Bronchial epithelial cell (primary cell): Measurements from ENCODE around the gene OR6J1. TPM values are rescaled to one million over a fixed set of nuclear protein-coding genes. Genes with fewer than 3 reads are reported as not detected.
A peak's percentile ranks its signal among the peaks of the same experiment; 100 is the strongest.
"Not testable (repeated sequence)": the region's sequence is repeated elsewhere in the genome, so short reads cannot be mapped to it uniquely, and the experiment has no call there.

Experiments used
- DNase-seq: peaks from one replicate; pipeline ENCODE4 v3.0.0-alpha.2; 2010; ENCODE audit warnings: low read depth
- FAIRE-seq: peaks from 2 replicates; lab custom pipeline; 2011; peaks lifted over from hg19 to GRCh38; lab: Jason Lieb, UNC
- H3K27me3 ChIP-seq: 2 replicates; pipeline ENCODE4 v1.5.1; 2011; ENCODE audit warnings: low read length; ENCODE audit not compliant: control insufficient read depth, insufficient read depth
- H3K36me3 ChIP-seq: 2 replicates; pipeline ENCODE4 v1.5.1; 2011; ENCODE audit warnings: low read length; ENCODE audit not compliant: control insufficient read depth, insufficient read depth
- H3K4me3 ChIP-seq: 2 replicates; pipeline ENCODE4 v1.5.1; 2011; ENCODE audit warnings: mild to moderate bottlenecking, low read depth, low read length, control low read depth
- total RNA-seq: library from RNA; depleted of rRNA; stranded (reverse); fragments of >200 nt; gene quantifications from 2 replicates; pipeline ENCODE4 v1.2.1, GENCODE V29; 2014
- TF ChIP-seq, protein P1 (sequence below): IDR thresholded peaks from 2 replicates; pipeline ENCODE4 v1.5.1; 2011; ENCODE audit warnings: mild to moderate bottlenecking, moderate library complexity, low read length, control low read depth, inconsistent platforms; ENCODE audit not compliant: insufficient read depth, severe bottlenecking

The OR6J1 gene
- total RNA-seq = not detected in 2 replicates

DNA sequence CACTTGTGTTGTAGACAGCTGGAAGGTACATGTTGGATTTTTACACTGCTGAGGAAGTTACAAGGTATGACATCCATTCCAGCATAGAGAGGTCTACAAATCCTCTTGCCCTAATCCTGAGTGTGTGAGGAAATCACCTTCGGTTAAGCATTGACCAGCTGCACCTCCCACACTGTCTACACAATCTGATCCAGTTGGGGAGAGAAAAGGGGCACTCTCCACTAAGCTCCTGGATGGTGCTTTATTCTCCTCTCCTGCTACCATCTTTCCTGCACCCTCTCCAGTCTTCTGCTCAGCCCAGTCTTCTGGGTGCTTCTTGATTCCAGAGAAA lies at the start of gene OR6J1:
Gene OR6J1 (minus strand): TSS at position 48 of the 331 bp plus-strand sequence. CDS start 9,541 bp downstream, outside the sequence.
- Histone ChIP-seq H3K36me3 (no peaks in the 10 kb centered on the region), H3K27me3 (no peaks in the 10 kb centered on the region), H3K4me3 (no peak within 1 kb of the TSS)
- TF ChIP-seq, protein P1, sequence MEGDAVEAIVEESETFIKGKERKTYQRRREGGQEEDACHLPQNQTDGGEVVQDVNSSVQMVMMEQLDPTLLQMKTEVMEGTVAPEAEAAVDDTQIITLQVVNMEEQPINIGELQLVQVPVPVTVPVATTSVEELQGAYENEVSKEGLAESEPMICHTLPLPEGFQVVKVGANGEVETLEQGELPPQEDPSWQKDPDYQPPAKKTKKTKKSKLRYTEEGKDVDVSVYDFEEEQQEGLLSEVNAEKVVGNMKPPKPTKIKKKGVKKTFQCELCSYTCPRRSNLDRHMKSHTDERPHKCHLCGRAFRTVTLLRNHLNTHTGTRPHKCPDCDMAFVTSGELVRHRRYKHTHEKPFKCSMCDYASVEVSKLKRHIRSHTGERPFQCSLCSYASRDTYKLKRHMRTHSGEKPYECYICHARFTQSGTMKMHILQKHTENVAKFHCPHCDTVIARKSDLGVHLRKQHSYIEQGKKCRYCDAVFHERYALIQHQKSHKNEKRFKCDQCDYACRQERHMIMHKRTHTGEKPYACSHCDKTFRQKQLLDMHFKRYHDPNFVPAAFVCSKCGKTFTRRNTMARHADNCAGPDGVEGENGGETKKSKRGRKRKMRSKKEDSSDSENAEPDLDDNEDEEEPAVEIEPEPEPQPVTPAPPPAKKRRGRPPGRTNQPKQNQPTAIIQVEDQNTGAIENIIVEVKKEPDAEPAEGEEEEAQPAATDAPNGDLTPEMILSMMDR = no peak
- DNase-seq (no peak), FAIRE-seq (no peak)

DNA sequence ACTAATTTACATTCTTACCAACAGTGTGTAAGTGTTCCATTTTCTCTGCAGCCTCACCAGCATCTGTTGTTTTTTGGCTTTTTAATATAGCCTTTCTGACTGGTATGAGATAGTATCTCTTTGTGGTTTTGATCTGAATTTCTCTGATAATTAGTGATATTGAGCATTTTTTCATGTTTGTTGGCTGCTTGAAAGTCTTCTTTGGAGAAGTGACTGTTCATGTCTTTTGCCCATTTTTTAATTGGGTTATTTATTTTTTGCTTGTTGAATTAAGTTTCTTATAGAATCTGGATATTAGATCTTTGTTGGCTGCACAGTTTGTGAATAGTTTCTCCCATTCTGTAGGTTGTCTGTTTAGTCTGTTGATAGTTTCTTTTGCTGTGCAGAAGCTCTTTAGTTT lies 48.0 kb upstream of the OR6J1 start:
- FAIRE-seq (no peak), DNase-seq (no peak)
- no peaks in the 10 kb centered on the region for H3K27me3 ChIP-seq
- H3K4me3 ChIP-seq = no peak overlapping the region
- TF ChIP-seq, protein P1 = no peak
- H3K36me3 ChIP-seq = no peaks in the 10 kb centered on the region

DNA sequence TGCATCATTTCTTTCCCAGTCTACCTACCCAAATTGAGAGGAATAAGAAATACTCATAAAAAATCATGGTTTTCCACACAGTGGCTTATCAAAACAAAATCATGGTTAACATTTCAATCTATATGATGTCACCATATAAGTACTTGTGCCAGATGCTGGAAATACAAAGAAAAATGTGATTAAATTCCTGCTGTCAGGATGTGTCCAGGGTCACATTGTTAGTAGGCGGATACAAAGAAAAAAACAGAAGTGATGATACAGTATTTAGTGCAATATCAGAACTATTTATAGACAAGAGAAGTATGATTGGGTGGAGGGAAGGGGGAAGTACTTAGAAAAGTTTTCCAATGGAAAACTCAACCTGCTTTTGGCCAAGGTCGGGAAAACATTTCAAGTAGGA lies 47.0 kb upstream of the OR6J1 start:
- peak; percentile 3 for DNase-seq
- Histone ChIP-seq H3K36me3 (no peaks in the 10 kb centered on the region), H3K4me3 (no peak overlapping the region), H3K27me3 (no peaks in the 10 kb centered on the region)
- TF ChIP-seq, protein P1 = no peak
- no peak for FAIRE-seq

DNA sequence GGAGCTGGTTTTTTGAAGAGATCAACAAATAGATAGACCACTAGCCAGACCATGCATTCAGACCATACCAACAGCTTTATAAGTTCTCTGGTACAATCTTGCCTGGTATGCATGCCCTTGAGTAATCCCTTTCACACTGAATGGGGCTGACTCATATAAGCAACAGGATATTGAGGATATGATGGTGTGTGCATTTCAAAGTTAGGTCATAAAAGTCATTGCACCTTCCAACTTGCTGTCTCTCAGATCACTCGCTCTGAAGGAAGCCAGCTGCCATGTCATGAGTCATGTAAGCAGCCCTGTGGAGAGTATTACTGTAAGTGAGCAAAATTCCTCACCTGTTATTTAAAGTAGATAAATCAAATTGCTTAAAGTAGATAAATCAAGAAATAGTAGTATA lies 45.0 kb upstream of the OR6J1 start:
- Histone ChIP-seq H3K27me3 (no peaks in the 10 kb centered on the region), H3K4me3 (no peak overlapping the region), H3K36me3 (no peaks in the 10 kb centered on the region)
- TF ChIP-seq, protein P1 = no peak
- FAIRE-seq (no peak), DNase-seq (peak; percentile 99)

DNA sequence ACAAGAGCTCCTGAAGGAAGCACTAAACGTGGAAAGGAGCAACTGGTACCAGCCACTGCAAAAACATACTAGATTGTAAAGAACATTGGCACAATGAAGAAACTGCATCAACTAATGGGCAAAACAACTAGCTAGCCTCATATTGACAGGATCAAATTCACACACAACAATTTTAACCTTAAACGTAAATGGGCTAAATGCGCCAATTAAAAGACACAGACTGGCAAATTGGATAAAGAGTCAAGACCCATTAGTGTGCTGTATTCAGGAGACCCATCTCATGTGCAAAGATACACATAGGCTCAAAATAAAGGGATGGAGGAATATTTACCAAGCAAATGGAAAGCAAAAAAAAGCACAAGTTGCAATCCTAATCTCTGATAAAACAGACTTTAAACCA lies 43.8 kb upstream of the OR6J1 start:
- H3K27me3 ChIP-seq, H3K36me3 ChIP-seq, DNase-seq, H3K4me3 ChIP-seq, FAIRE-seq: not testable (repeated sequence)

DNA sequence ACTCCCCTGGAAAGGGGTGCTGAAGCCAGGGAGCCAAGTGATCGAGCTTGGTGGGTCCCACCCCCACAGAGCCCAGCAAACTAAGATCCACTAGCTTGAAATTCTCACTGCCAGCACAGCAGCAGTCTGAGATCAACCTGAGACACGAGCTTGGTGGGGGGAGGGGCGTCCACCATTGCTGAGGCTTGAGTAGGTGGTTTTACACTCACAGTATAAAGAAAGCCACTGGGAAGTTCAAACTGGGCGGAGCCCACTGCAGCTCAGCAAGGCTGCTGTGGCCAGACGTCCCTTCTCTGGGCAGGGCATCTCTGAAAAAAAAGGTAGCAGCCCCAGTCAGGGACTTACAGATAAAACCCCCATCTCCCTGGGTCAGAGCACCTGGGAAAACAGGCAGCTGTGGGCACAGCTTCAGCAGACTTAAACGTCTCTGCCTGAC lies 42.0 kb upstream of the OR6J1 start:
- DNase-seq, FAIRE-seq: not testable (repeated sequence)

DNA sequence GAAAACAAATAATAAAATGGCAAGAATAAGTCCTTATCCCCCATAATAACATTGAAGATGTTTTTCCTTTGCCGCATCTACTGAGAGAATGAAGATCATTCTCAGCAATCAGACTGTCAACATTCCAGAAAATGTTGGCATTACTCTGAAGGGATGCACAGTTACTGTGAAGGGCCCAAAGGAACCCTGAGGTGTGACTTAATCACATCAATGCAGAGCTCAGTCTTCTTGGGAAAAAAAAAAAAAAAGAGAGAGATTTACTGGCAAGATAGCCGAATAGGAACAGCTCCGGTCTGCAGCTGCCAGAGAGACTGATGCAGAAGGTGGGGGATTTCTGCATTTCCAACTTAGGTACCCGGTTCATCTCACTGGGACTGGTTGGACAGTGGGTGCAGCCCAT lies 41.3 kb upstream of the OR6J1 start:
- no peaks in the 10 kb centered on the region for H3K27me3 ChIP-seq
- H3K4me3 ChIP-seq = no peak overlapping the region
- no peaks in the 10 kb centered on the region for H3K36me3 ChIP-seq
- no peak for FAIRE-seq
- DNase-seq = no peak
- TF ChIP-seq, protein P1 = no peak

More for the DNA sequence above, 42.0 kb upstream of the OR6J1 start:
- not testable (repeated sequence) for H3K4me3 ChIP-seq, H3K27me3 ChIP-seq, H3K36me3 ChIP-seq

DNA sequence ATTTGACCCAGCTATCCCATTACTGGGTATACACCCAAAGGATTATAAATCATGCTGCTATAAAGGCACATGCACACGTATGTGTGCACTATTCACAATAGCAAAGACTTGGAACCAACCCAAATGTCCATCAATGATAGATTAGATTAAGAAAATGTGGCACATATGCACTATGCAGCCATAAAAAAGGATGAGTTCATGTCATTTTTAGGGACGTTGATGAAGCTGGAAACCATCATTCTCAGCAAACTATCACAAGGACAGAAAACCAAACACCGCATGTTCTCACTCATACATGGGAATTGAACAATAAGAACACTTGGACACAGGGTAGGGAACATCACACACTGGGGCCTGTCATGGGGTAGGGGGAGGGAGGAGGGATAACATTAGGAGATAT lies 39.3 kb upstream of the OR6J1 start:
- H3K4me3 ChIP-seq, H3K27me3 ChIP-seq, FAIRE-seq, H3K36me3 ChIP-seq, DNase-seq: not testable (repeated sequence)
